ENCODE results near the gene ZNF383.
"Not testable (repeated sequence)": the region's sequence is repeated elsewhere in the genome, so short reads cannot be mapped to it uniquely, and the experiment has no call there.

Gene ZNF383

GRCh38 chr19:37294246-37294645, 76.2 kb downstream of the ZNF383 start:
- not testable (repeated sequence) for DNase-seq

Data from NCI-H524 (cell line).